Stimulated activated CD4-positive, alpha-beta T cell treated with anti-CD3 and anti-CD28 coated beads, Interleukin-1b, Interleukin-23, amount 100 ng/mL, for 24 hours (primary cell): ENCODE results near the gene ABCC9.

Experiments used
- DNase-seq, 4 experiments: peaks; one replicate each; pipeline ENCODE4 v3.0.0-alpha.2; 2020; ENCODE audit warnings: low read depth in 4 of 4, low spot score in 1 of 4

ABCC9 gene

DNA sequence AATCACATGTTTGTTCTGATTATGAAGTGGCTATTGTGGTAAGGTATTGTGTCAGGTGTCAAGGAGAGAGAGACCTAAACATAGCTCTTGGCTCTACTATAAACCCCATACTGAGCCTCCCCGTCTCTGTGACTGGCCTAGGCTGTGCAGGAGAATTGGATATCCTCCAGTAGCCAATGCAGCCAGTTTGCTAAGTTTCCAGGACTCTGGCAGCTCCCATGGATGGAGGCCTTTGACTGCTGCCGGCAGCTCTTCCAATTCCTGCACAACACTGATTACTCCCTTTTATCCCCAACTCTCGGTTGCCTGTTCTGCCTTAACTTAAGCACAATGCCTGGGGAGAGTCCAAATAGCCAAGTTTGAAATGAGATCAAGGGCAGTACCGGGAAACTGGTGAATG lies 59.3 kb downstream of the ABCC9 start:
- no peak for DNase-seq

DNA sequence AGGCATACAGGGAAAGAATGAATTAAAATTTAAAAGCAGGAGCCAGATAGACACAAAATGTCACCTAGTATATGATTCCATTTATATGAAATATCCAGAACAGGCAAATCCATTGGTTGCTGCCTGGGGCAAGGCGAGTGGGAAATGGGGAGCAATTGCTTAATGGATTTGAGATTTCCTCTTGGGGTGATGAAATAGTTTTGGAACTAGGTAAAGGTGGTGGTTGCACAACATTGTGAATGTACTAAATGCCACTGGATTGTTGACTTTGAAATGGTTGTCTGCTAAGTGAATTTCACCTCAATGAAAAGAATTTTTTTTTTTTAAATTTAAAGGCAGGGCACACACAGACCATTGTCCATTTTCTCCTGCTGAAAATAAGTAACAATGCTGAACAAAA lies 61.9 kb downstream of the ABCC9 start:
- no peak for DNase-seq

DNA sequence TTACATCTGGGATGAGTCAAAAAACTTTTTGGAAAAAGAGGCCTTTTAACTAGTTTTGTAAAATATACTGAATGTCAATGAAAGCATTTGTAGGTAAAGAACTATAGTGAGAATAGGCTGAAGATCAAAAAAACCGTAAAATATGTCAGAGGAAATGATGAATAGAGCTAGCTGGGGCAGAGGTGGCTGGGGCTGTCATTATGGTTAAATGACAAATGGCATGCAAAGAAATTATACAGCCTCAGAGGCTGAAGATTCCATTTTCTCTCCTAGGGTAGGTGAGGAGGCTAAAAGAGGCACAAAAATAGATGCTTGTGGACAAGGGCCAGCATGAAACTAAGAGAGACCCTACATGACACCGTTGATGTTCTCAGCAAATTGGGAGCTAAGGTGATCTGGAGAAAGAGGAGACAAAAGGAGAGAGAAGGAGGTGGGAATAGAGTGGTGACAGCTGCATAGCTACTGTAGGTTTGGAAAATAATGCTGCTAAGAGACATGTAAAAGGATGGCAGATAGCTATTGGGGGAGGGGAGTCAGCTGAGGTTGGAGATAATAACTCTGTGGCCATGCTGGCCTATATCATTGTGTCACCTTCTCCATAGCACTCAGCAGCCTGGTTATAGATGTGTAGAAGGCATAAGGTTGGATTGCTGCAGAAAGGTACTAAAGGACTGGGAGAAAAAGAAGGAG lies 63.8 kb downstream of the ABCC9 start:
- DNase-seq: no peak

DNA sequence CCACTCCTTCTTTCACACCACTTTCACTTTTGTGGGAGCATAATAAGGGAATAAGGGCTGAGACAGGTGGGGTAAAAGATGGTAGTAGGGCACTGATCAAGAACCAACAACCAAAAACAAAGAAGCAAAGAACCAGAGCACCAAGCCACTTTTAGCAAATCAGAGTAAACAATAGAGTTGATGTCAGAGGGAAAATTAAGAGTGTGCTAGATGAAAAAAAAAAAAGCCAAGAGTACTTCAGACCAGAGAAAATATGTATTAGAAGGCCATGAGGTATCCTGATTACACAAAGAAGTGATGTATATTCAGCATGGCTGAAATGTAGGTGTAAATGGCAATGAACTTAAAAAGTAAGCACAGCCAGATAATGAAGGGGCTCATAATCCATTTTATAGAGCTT lies 75.4 kb downstream of the ABCC9 start:
- DNase-seq: no peak

DNA sequence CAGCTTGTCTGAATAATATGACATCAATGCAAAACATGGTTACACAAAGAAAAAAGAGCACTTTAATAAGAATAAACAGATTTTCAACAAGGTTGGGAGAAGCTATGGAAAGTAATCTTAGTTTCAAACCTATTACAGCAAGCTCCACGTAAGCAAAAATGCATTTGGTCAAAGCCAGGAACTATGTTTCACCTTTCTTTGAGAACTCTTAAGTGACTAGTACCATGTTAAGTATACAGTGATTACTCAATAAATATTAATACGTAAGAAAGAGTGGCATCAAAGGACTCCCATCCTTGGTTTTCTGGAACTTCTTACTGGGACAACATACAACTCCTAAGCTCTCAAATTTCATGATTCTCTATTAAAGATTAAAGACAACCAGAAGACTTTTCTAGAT lies 80.7 kb downstream of the ABCC9 start:
- DNase-seq: no peak

DNA sequence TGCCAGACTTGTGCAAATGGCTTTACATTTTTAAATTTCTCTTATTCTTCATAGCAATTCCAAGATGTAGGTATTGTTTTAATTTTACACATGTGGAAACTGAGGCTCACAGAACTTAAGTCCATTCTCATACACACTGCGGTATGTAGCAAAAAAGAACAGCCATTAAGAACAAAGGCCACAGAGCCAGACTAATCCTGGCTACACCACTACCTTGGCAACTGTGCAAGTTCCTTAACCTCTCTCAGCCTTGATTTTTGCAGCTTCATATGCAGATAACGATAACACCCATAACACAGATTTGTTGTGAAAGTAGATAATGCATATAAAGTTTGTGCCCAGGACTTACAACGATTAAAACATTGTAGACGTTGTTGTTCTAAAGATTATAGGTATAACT lies 81.1 kb downstream of the ABCC9 start:
- no peak for DNase-seq

DNA sequence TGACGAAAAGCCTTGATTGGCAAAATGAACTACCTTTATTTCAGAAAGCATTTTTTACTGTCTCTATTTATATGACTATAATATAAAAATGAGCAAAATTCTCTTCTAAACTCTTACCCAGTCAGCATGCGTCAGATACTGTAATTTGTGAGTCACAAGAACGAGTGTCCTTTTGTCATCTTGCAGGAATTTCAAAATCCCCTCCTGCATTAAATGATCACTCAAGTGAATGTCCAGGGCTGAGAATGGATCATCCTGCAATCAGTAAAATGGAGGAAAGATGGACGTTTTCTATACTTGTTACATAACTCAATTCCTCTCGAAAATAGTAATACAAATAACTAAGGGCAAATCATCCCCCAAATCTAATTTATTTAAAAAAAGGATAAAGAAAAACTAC lies 89.0 kb downstream of the ABCC9 start:
- no peak for DNase-seq

DNA sequence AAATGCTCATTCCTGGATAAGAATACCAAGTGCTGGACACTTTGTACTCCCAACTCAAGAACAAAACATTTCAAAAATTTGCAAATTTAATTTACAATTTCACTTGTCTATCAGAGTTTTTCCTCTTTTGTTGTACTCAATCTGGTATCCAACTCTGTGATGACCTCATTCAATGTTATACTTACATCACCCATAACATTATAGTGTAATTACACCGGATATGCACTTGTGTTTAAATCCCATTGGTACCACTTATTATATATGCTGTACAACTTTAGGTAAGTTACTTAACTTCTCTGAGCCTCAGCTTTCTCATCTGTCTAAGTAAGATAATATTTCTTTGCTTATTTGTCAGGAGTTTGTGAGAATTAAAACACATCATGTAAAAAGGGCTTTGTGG lies 90.1 kb downstream of the ABCC9 start:
- no peak for DNase-seq

DNA sequence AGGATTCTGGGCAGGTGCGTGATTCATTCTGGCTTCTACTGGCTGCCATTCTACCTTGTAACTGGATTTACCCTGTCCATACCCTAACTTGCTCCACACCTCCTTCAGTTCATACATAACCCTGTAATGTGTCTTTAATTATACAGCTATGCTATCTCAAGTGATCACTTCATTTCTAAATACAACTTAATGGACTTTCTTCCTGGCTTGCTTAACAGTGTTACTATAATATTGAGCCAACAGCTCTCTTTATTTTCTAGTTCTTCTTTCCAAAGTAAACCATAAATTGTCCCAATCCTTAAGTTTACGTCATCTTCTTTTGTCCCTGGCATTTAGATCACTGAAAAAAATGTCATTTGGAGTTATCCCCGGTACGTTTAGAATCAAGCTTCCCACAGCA lies 90.8 kb downstream of the ABCC9 start:
- no peak for DNase-seq

DNA sequence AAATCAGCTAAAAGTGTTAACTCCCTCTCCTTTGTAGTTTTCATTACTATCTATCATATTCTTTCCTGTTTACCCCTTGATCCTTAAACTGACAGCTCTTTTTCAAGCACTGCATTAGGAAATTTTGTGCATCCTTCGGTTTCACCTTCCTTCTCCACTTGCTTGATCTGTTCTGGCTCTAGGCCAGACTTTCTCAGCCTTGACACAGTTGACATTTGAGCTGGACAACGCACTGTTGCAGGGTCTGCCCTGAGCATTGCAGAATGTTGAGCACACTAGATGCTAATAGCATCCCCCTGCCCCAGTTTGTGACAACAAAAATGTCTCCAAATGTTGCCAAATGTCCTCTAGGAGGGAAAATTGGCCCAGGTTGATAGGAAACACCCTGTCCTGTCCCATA lies 91.3 kb downstream of the ABCC9 start:
- DNase-seq: no peak

DNA sequence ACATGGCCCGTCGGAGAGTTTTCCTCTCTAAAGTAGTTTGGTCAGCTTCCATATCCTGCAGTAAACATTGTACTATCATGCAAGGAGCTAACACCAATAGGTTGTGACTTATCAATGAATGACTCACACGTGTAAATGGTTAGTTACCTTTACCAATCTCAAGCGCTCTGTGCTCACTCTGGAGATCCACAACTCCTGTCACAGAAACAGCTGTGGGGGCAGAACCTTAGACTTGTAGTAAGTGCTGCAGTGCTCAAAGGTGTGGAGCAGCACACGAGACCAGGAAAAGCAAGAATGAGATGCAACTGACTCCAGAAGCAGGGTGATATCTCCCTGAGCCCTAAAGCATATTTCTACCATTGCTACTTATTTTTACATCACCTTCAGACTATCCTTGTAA lies 93.0 kb downstream of the ABCC9 start:
- no peak for DNase-seq

DNA sequence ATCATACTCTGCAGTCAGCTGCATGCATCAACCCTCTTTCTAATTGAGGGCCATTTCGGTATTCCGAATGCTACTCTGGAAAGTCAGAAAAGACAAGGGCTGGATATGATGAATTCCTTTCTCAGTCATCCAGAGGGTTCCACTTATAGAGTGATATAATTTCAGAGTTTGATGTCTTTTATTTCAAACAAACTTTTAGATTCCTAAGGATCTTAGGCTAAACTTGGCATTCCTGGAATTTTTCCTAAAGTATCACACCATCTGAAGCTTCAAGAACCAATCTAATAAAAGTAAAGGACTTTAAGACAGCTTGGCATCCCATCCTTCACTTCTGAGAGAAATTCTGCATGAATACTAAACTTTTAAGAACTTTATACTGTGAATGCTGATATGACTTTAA lies 97.4 kb downstream of the ABCC9 start:
- DNase-seq: no peak

DNA sequence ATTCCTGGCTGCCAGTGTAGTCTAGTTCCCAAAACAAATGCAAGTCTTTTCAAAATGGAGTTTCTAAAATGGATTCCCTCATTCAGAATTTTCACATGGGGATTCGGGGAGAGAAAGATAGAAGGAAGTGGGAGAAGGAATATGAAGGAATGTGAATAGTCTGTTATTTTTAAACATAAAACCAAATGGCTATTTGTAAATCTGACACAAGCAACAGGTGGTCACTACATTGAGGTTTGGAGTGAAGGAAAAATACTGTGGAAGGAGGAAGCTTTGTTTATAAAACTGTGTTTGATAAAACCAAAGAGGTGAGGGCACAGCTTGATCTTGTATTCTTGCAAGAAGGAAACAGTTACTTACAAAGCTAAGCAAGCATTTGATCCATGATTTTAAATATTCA lies 101.5 kb downstream of the ABCC9 start:
- no peak for DNase-seq

DNA sequence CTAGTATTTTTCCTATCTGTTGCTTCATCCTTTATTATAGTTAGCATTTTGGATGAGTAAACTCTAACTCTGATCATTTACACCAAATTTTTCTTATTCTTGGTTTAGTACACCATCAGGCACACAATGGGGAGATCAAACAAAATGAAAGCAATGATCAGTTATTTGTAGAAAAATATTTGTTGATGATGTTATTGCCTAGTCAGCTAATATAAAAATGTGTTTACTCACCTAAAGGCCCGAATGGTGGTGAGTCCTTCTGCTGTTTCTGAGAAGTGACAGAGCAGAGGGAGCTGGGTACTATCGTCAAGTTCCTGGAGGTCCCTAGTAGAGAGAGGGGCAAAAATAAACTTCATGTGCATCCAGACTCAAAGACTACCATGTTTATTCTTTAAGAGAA lies 103.4 kb downstream of the ABCC9 start:
- no peak for DNase-seq

DNA sequence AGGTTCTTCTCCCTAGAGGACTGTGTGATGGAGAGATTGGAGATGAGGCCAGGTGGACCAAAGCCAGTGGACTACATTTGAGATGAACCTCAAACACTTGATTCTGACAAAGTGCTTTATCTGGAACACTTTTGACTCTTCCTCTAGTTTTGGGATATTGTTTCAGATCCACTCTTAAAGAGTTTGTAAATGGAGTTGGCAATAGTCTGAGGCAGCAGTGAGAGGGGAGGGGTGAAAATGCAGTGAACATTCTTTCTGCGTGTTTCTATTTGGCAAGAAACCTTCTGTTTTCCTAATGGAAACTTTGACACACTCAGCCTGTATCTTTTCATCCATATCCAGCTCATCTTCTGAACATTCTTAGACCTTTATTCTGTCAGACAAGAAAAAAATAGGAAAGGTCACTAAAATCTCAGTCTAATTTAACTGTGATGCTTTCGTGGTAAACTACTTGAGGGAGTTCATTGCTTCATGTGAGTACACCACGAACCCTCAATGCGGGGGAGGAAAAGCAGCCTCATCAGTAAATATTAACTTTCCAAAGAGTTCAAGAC lies 109.4 kb downstream of the ABCC9 start:
- DNase-seq: no peak

DNA sequence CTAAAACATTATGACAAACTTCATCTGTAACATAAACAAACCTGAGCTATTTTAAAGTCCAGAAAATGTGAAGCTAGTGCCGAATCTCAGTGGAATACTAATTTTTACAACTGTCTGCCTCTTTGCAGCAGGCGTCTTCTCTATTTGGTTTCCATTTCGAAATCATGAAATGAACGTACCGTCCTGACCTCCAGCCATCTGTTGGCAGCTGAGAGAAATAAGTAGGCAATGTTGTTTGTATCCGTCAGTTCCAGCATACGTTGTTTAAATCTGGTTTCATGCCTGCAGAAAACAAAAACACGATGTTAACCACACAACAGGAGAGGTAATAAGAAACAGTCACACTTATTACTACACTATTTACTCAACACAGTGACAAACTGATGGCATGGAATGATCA lies 112.4 kb downstream of the ABCC9 start:
- DNase-seq: no peak

DNA sequence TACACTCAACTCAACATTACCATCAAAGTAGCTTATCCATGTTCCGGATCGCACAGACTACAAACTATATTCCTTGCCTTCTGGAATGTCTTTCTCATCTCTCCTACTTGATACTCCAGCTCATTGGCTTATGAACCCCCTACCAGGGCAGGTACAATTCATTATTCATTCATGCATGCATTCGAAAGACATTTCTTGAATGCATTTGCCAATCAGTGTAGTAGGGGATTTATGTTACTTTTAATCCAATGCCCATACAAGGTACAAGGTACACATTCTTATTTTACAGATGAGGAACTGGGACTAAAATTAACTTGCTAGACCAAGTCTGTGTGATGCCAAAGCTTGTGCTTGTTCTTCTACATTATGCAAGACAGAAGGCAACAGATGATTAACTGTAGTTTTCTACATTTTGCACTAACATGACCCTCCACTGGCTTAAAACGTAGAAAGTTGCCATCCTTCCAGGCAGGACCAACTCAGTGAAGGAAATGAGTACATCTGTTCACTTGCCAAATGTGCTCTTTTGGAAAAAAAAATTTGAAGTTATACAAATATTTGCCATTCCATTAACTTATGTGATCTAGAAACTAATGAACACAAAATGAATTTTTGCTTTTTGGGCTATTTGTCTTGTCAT lies 113.0 kb downstream of the ABCC9 start:
- DNase-seq: no peak

DNA sequence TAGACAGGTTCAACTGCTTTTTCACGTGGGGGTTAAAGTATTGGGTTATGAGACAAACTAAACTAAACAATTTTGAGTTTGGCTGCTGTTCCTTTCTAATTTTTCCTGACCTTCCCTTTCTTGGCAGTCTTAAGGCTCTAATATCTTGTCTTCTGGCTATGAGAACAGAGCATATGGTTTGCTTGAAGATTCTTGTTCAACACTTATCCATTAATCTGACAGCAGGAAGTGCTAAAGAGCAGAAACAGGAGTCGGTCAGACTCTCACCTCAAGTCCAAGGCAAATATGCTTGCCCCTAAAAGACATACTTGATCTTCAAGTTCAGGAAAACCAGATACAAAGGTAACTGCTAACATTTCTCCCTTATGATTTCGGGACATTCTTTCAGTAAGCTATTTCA lies 114.1 kb downstream of the ABCC9 start:
- DNase-seq: no peak

DNA sequence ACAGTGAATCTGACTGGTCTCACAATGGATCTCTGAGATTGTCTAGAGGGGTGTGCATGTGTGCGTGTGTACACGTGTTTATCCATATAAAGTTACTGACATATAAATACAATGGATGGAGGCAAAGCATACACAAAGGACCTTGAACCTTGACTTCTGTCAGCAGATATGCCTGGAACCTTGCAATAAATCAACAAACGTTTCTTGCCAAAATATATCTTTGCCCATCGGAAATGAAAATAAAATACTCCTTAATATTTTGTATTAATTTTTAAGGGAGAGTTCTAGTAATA lies 114.7 kb downstream of the ABCC9 start:
- DNase-seq: no peak

DNA sequence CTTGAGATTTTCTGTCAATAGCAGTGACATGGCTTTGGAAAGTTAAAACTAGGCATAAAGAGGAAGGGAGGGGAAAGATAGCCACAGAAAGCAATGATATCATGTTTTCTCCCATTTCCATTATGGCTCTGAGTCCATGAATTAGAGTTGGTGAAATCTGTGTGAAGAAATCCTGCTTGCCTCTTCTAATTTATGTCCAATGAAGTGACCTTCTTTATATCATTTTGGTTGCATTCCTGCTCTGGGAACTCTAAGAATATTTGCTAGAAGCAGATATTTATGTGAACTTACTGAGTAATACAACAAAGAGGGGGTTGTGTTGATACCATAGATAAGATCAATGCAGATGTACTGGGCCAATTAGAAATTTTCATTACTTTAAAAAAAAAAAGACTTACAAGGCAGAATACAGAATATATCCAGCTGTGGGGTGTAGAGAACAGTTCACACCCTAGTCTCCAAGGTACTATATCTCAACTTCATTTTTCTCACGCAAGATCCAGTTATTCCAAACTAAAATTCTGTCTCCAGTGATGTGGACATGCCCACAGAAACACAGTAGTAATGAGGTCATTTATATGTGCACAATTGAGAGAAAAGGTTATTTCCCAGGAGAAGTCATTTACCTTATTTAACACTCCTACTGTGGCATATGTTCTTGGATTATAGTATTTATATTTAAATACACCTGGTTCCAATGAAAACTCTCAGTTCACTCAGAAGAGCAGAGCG lies 115.2 kb downstream of the ABCC9 start:
- no peak for DNase-seq

DNA sequence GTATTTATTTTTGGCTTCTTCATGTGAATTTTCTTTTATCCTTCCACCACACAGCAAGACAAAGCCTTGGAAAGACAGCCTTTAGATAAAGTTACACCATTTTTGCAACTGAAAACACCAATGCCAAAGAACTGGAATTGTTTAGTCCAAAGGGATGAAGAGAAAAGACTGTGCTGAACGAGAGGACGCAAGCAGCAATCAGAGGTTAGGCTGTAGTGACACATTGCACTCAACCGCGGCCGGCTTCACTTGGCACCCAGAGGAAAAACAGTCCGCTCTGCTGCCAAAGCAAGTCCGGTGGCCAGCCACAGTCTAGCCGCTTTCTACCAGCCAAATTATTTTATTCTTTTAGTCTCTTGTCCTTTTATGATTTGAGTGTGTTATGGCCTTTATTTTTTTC lies 117.6 kb downstream of the ABCC9 start:
- DNase-seq: no peak

DNA sequence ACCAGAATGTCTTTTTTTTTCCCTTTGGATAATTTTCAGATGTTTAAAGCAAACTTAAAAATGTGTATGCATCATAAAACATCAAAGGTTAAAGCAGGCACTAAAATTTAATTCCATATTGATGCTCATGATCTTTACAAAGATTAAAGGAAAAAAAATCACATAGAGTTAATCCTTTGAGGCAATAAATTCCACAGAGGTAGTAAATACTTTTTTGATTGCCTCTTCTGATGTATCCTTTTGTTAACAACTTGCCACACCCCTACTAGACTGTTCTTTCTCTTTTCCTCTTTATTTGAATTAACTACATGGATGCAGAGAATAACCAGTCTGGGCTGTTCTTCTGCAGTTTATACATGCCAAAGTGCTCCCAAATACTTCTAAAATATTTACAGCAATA lies 121.5 kb downstream of the ABCC9 start:
- DNase-seq: no peak

DNA sequence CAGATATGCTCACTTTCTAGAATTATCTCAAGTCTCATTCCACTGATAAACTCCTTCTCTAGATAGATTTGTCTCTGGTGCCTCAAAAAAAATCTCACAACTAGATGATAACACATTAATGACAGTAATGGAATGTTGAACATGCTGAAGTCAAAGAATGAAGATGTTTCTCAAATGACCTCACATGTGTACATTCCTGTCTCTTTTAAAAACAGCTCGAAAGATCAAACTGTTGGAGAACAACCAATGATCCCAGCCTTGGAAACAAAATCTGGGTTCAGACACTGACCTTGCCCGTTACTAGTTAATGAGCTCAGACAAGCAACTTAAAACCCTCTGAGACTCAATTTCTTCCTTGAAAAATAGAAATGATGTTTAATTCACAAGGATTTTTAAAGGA lies 122.0 kb downstream of the ABCC9 start:
- no peak for DNase-seq
